GM20000 (cell line): Measurements from ENCODE around the gene ZBP1.

Experiments used
- DNase-seq: peaks from one replicate; pipeline ENCODE4 v3.0.0; 2012; ENCODE audit warnings: low spot score
- CTCF ChIP-seq: IDR thresholded peaks from 2 replicates; pipeline ENCODE4 v1.5.1; 2012; ENCODE audit warnings: mild to moderate bottlenecking, control low read depth; ENCODE audit errors: extremely low read depth, missing control alignments

ZBP1 gene

GRCh38 chr20:57648878-57649616, 28.8 kb upstream of the ZBP1 start:
- no peak for DNase-seq
- TF ChIP-seq CTCF: no peak

GRCh38 chr20:57647933-57648785, 27.9 kb upstream of the ZBP1 start:
- TF ChIP-seq CTCF: no peak
- DNase-seq: no peak

- TF ChIP-seq CTCF: no peak
These were observed 27.0 kb upstream of the ZBP1 start for GRCh38 chr20:57647006-57647932.

DNA sequence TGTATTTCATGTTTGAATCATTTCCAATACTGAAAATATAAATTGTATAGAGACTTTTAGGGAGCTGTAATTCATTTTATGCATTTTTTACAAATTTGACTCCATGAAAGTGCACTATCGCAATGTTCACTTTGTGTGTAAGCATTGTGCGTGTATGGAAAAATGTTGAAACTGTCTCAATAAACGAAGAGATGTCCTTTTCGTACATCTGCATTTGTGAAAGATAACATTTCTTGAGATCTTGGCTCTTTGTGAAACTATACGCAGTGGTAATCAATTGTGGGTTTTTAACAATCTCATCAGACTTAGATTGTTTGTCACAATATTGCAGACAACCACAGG, 18.6 kb upstream of the ZBP1 start:
- no peak for DNase-seq
- TF ChIP-seq CTCF: no peak

More at GRCh38 chr20:57647006-57647932, 27.0 kb upstream of the ZBP1 start:
- DNase-seq: no peak

GRCh38 chr20:57638173-57638894, 18.1 kb upstream of the ZBP1 start:
- TF ChIP-seq CTCF: no peak
- DNase-seq: no peak

- no peak for DNase-seq
- no peak for TF ChIP-seq CTCF
These were observed 13.8 kb upstream of the ZBP1 start for GRCh38 chr20:57633945-57634491.
